BE2C (cell line): ENCODE data around the gene CD58.
A peak's percentile ranks its signal among the peaks of the same experiment; 100 is the strongest.

Source experiments
- DNase-seq: peaks from one replicate; pipeline ENCODE4 v3.0.0-alpha.2; 2020
- H3K27me3 ChIP-seq: fragments of 250-450 bp; sonication (Bioruptor Pico); 2 replicates; pipeline ENCODE4 v1.5.1; 2020; ENCODE audit warnings: mild to moderate bottlenecking
- H3K36me3 ChIP-seq: fragments of 250-450 bp; sonication (Bioruptor Pico); 2 replicates; pipeline ENCODE4 v1.5.1; 2020; ENCODE audit warnings: mild to moderate bottlenecking
- H3K4me1 ChIP-seq: fragments of 250-450 bp; sonication (Bioruptor Pico); 2 replicates; pipeline ENCODE4 v1.5.1; 2020
- H3K4me3 ChIP-seq: 2 replicates; pipeline ENCODE4 v1.5.1; 2011; ENCODE audit warnings: low read depth, low read length
- H3K9me3 ChIP-seq: fragments of 250-450 bp; sonication (Bioruptor Pico); 2 replicates; pipeline ENCODE4 v1.5.1; 2020
- TF ChIP-seq, protein P1 (sequence below): IDR thresholded peaks from 2 replicates; pipeline ENCODE4 v1.5.1; 2012; ENCODE audit warnings: mild to moderate bottlenecking, low read depth, low read length

Gene CD58

DNA sequence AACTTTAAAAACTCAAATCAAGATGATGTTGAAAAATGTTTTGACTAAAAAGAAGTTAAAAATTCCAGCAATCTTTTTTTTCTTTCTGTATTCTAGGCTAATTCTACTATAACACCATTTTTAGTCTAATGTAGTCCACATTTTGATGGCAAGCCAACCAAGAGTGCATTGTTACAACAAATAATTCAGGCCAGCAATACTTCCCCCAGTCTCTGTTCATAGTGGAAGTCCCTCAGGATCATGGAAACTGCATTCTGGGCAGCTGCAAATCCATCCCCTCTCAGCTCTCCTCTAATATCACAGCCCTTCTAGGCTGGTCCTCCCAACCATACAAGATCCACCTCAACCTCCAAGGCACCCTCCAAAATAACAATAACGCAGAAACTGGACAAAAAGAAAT is 7.8 kb upstream of the CD58 start:
- Histone ChIP-seq H3K4me3 (no peak overlapping the region), H3K9me3 (no peaks in the 10 kb centered on the region), H3K27me3 (no peaks in the 10 kb centered on the region), H3K36me3 (no peaks in the 10 kb centered on the region; the same call in none of the 2 replicates), H3K4me1 (no peaks in the 10 kb centered on the region)
- DNase-seq, result no peak
- TF ChIP-seq, protein P1, sequence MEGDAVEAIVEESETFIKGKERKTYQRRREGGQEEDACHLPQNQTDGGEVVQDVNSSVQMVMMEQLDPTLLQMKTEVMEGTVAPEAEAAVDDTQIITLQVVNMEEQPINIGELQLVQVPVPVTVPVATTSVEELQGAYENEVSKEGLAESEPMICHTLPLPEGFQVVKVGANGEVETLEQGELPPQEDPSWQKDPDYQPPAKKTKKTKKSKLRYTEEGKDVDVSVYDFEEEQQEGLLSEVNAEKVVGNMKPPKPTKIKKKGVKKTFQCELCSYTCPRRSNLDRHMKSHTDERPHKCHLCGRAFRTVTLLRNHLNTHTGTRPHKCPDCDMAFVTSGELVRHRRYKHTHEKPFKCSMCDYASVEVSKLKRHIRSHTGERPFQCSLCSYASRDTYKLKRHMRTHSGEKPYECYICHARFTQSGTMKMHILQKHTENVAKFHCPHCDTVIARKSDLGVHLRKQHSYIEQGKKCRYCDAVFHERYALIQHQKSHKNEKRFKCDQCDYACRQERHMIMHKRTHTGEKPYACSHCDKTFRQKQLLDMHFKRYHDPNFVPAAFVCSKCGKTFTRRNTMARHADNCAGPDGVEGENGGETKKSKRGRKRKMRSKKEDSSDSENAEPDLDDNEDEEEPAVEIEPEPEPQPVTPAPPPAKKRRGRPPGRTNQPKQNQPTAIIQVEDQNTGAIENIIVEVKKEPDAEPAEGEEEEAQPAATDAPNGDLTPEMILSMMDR, result no peak

DNA sequence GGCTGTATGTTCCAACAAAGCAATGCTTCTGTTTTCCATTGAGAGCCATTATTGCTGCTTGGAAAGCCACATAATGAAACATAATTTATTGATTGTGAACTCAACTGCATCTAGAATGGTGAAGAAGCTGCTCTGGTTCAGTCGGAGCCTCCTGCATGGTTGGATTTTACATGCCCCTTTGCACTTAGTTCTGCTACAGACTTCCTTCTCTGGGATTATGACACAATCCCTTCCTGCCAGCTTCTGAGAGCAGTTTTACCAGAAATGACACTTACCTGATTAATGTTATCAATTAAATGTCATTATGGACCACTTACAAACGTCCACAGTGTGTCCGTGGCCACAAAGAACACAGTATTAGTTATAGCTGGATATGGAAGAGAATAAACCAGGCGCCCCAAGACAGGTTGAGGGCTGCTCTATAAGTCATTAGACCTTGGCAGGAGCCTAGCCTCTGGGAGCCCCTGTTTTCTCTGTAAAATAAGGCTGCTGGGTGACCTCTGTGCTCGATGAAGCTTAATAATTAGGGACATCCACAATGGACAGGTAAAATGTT is 7.0 kb upstream of the CD58 start:
- TF ChIP-seq, protein P1, result no peak
- H3K4me1 ChIP-seq, result no peaks in the 10 kb centered on the region
- DNase-seq, result no peak

DNA sequence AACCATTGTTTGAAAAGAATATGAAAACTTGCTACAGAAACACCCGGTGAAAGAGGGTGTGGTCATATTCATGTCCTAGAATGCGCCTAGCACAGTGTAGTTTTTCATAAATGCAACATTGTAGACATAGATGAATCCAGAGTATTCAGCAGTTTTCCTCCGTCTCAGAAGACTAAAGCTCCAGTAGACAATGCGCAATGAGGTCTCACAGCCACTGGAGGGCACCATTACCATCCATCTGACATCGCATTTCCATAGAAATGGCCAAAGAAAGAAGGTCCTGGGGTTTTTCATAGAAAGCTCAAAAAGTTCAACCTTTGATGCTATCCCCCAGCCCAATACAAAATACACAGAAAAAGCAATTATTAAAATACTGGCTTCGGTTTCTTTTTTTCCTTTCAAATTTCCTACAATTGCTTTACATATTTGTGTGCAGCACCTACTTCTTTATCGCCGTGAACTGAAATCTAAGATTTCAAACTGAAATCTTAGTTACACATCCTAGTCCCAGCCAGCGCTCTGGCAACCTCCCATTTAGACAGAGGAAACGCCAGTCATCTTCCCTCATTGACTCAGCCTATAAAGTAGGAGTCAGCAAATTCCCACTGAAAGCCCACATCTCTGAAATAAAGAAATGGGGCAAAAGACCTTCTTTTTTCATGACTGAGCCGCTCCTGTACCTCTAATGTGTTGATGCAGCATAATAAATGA is 3.9 kb upstream of the CD58 start:
- no peak overlapping the region for H3K4me3 ChIP-seq
- peaks cover 3% of the 10 kb centered on the region; the same call in 1 of the 2 replicates for H3K4me1 ChIP-seq
- no peaks in the 10 kb centered on the region; the same call in 1 of the 2 replicates for H3K36me3 ChIP-seq
- DNase-seq, result peak; percentile 59
- no peaks in the 10 kb centered on the region for H3K9me3 ChIP-seq
- TF ChIP-seq, protein P1, result peak; percentile 95
- H3K27me3 ChIP-seq, result no peaks in the 10 kb centered on the region

More for the DNA sequence above, 7.0 kb upstream of the CD58 start:
- H3K9me3 ChIP-seq, result no peaks in the 10 kb centered on the region
- H3K36me3 ChIP-seq, result no peaks in the 10 kb centered on the region; the same call in 1 of the 2 replicates
- no peak overlapping the region for H3K4me3 ChIP-seq
- no peaks in the 10 kb centered on the region for H3K27me3 ChIP-seq

DNA sequence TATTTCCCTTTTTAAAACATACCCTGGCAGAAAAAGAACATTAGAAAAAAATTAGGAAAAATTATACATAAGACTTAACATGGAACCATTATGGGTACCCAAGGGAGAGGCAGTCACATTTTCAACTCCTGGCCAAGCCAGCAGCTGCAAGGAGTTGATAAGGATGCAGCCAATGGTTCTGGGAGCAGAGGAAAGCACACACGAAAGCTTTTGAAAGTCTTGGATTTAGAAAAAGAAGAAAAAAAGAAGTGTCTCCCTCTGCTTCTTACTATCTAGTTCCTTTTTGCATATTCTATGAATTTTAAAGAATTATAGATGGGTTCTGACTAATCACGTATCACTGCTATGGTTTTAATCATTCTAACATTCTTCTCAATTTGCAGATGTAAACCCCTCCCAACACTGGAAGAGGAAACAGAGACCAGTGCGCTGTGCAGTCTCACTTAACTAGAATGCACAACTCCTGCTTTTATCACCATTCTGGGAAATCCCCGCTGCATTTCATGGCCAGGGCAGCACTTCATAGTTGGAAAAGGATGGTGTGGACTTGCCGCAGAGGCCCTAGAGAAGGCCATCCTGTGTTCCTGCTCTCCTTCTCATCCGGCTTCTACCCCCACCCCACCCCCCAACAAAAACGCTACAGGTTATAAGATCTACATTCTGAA is 2.7 kb upstream of the CD58 start:
- Histone ChIP-seq H3K4me1 (peaks cover 3% of the 10 kb centered on the region; the same call in 1 of the 2 replicates), H3K36me3 (no peaks in the 10 kb centered on the region), H3K4me3 (no peak overlapping the region), H3K27me3 (no peaks in the 10 kb centered on the region), H3K9me3 (no peaks in the 10 kb centered on the region)
- DNase-seq, result no peak
- TF ChIP-seq, protein P1, result no peak

DNA sequence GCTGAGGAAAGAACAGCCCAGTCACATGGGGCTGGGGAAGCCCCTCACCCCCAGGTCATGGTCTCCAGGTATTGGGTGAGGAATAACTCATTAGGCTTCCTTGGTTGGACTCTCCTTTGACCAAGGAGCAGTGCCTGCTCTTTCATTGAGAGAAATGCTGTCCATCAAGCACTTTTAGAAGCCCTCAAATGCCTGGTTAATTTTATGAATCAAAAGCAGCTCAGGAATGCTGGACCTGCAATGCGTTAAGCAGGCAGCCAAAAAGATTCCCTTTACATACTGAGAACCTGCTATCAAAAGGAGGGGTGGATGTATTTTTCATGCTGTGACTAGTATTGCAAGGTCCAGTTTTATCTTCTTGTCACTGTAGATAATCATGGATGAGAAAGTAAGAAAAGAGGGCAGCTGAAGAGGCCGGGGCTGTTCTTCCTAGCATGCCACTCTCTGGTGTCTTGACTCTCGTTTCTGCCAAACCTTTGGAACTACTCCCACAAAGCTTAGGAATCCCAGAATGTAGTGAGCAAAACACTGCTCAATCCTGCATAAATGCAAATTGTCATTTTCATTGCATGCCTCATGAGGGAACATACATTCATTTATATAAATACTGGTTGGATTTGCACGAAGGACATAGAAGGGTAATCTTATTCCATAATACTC is 2.1 kb upstream of the CD58 start:
- Histone ChIP-seq H3K4me3 (no peak overlapping the region), H3K27me3 (no peaks in the 10 kb centered on the region), H3K36me3 (no peaks in the 10 kb centered on the region), H3K9me3 (no peaks in the 10 kb centered on the region), H3K4me1 (peaks cover 3% of the 10 kb centered on the region; the same call in 1 of the 2 replicates)
- TF ChIP-seq, protein P1, result no peak
- no peak for DNase-seq
